ENCODE data around the gene SPDYC.

GRCh38 chr11:65210361-65210731 lies 40.3 kb downstream of the SPDYC start:
- no peak for TF ChIP-seq CTCF (IDR thresholded peaks at IDR 0.05; ENCODE audit: borderline replicate concordance, extremely low read depth, low read length, poor library complexity, severe bottlenecking)
- no peak for TF ChIP-seq EZH2 (IDR thresholded peaks at IDR 0.05; ENCODE audit: borderline replicate concordance, low read depth, low read length, severe bottlenecking)
